GM06990 (cell line): Measurements from ENCODE around the gene NRXN2.
"Not testable (repeated sequence)": the region's sequence is repeated elsewhere in the genome, so short reads cannot be mapped to it uniquely, and the experiment has no call there.

Experiments
- DNase-seq: peaks from one replicate; pipeline ENCODE4 v3.0.0-alpha.2; 2011; ENCODE audit not compliant: insufficient read length; ENCODE audit errors: extremely low read depth
- H3K27me3 ChIP-seq: replicated peaks from 2 replicates; pipeline ENCODE4 v1.6.0; 2011; ENCODE audit warnings: low read length; ENCODE audit not compliant: control insufficient read depth, insufficient read depth
- H3K36me3 ChIP-seq: 2 replicates; pipeline ENCODE4 v1.5.1; 2011; ENCODE audit warnings: low read length; ENCODE audit not compliant: control insufficient read depth, insufficient read depth
- H3K4me3 ChIP-seq: replicated peaks from 2 replicates; pipeline ENCODE4 v1.5.1; 2011; ENCODE audit warnings: low read depth, mild to moderate bottlenecking, control low read depth, low read length
- TF ChIP-seq, protein P1 (sequence below): IDR thresholded peaks from 2 replicates; pipeline ENCODE4 v1.5.1; 2011; ENCODE audit warnings: low read length, control low read depth, mild to moderate bottlenecking, inconsistent platforms; ENCODE audit not compliant: insufficient read depth, poor library complexity, severe bottlenecking

NRXN2 gene

DNA sequence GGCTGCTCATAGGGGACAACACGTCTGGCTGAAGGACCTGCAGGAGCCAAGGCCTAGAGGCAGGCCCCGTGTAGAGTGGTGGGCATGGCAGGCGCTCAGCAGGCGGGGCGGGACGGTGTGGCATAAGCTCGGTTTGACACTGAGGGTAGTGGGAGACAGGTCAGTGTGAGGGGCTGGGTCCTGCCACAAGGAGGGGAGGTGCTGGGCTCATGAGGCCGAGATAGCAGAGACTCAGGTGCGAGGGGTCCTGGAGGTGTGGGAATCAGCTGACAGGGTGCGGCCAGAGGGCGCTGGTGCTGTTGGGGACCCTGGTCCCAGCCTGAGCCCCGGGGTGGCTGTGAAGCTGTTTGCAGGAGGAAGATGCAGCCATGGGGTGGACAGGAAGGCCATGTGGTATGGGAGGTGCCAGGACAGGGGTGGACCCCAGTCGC, 125.3 kb downstream of the NRXN2 start:
- Histone ChIP-seq H3K36me3 (no peaks in the 10 kb centered on the region), H3K27me3 (peaks cover 2% of the 10 kb centered on the region; the same call in 1 of the 2 replicates), H3K4me3 (no peak overlapping the region)
- DNase-seq = no peak
- TF ChIP-seq, protein P1, sequence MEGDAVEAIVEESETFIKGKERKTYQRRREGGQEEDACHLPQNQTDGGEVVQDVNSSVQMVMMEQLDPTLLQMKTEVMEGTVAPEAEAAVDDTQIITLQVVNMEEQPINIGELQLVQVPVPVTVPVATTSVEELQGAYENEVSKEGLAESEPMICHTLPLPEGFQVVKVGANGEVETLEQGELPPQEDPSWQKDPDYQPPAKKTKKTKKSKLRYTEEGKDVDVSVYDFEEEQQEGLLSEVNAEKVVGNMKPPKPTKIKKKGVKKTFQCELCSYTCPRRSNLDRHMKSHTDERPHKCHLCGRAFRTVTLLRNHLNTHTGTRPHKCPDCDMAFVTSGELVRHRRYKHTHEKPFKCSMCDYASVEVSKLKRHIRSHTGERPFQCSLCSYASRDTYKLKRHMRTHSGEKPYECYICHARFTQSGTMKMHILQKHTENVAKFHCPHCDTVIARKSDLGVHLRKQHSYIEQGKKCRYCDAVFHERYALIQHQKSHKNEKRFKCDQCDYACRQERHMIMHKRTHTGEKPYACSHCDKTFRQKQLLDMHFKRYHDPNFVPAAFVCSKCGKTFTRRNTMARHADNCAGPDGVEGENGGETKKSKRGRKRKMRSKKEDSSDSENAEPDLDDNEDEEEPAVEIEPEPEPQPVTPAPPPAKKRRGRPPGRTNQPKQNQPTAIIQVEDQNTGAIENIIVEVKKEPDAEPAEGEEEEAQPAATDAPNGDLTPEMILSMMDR = no peak

DNA sequence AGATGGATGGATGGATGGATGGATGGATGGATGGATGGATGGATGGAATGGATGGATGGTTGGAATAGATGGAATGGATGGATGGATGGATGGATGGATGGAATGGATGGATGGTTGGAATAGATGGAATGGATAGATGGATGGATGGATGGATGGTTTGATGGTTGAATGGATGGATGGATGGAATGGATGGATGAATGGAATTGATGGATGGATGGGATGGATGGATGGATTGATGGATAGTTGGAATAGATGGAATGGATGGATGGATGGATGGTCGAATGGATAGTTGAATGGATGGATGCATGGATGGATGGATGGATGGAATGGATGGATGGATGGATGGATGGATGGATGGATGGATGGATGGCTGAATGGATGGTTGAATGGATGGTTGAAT, 127.1 kb downstream of the NRXN2 start:
- not testable (repeated sequence) for DNase-seq, H3K4me3 ChIP-seq, H3K36me3 ChIP-seq, H3K27me3 ChIP-seq

- DNase-seq = no peak
- no peak overlapping the region for H3K4me3 ChIP-seq
- peaks cover 2% of the 10 kb centered on the region; the same call in 1 of the 2 replicates for H3K27me3 ChIP-seq
- H3K36me3 ChIP-seq = no peaks in the 10 kb centered on the region
- TF ChIP-seq, protein P1 = no peak
Measured at GRCh38 chr11:64594159-64594939, 128.6 kb downstream of the NRXN2 start.

GRCh38 chr11:64593156-64594105, 129.6 kb downstream of the NRXN2 start:
- TF ChIP-seq, protein P1 = no peak
- Histone ChIP-seq H3K4me3 (no peak overlapping the region), H3K36me3 (no peaks in the 10 kb centered on the region), H3K27me3 (peaks cover 2% of the 10 kb centered on the region; the same call in 1 of the 2 replicates)
- DNase-seq = no peak

DNA sequence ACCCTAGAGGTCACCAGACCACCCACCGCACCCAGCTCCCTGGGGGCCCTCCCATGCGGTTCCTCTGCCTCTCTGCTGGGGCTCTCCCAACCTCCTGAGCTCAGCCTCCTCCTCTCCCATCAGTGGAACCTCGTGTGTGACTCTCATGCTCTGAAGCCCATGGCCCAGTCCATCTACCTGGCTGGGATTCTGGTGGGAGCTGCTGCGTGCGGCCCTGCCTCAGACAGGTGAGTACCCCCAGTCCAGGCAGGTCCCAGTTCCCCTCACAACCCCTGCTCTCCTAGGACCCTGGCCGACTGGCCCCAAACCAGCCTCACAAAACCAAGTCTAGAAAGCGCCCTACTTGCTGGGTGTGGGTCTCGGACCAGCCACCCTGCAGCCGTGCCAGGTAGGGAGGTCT, 130.3 kb downstream of the NRXN2 start:
- TF ChIP-seq, protein P1 = no peak
- no peak for DNase-seq
- Histone ChIP-seq H3K4me3 (no peak overlapping the region), H3K36me3 (no peaks in the 10 kb centered on the region), H3K27me3 (no peaks in the 10 kb centered on the region)

- TF ChIP-seq, protein P1 = no peak
- H3K27me3 ChIP-seq = no peaks in the 10 kb centered on the region
- H3K4me3 ChIP-seq = no peak overlapping the region
- no peaks in the 10 kb centered on the region for H3K36me3 ChIP-seq
- DNase-seq = no peak
Measured at GRCh38 chr11:64592234-64592615, 130.8 kb downstream of the NRXN2 start.
